ENCODE results near the gene BNIP3.

Gene BNIP3

DNA sequence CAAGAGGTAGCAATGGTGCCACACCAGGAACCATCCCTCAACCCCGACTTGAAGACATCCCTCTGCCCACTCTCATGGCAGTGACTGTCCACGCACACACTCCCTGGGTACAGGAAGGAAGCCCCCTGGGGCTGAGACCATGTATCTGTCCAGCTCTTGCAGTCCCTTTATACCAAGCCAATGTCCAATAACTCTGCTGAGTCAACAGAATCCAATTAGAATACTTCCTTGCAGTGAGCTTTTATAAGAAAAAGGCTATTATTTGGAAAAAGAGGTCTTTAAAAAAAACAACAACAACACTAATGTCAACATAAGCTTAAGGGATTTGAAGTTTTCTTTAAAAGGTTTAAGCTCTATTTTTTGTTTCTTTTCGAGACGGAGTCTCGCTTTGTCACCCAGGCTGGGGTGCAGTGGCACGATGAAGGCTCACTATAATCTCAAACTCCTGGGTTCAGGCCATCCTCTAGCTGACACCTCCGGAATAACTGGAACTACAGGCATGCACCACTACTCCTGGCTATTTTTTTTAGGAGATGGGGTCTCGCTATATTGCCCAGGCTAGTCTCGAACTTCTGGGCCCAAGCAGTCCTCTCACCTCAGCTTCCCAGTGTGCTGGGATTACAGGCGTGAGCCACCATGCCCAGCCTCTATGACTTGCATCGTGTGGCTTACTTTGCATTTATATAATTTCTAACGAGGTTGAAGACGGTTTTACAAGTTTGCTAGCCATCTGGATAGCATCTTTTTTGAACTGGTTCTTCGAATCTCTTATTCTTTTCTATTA is 7.5 kb downstream of the BNIP3 start:
- no peak for TF ChIP-seq POLR2AphosphoS5 (IDR thresholded peaks at IDR 0.05; ENCODE audit: low read depth)
- no peak for TF ChIP-seq SPI1 (IDR thresholded peaks at IDR 0.05; ENCODE audit: borderline replicate concordance, low read depth)
- TF ChIP-seq, protein P1, sequence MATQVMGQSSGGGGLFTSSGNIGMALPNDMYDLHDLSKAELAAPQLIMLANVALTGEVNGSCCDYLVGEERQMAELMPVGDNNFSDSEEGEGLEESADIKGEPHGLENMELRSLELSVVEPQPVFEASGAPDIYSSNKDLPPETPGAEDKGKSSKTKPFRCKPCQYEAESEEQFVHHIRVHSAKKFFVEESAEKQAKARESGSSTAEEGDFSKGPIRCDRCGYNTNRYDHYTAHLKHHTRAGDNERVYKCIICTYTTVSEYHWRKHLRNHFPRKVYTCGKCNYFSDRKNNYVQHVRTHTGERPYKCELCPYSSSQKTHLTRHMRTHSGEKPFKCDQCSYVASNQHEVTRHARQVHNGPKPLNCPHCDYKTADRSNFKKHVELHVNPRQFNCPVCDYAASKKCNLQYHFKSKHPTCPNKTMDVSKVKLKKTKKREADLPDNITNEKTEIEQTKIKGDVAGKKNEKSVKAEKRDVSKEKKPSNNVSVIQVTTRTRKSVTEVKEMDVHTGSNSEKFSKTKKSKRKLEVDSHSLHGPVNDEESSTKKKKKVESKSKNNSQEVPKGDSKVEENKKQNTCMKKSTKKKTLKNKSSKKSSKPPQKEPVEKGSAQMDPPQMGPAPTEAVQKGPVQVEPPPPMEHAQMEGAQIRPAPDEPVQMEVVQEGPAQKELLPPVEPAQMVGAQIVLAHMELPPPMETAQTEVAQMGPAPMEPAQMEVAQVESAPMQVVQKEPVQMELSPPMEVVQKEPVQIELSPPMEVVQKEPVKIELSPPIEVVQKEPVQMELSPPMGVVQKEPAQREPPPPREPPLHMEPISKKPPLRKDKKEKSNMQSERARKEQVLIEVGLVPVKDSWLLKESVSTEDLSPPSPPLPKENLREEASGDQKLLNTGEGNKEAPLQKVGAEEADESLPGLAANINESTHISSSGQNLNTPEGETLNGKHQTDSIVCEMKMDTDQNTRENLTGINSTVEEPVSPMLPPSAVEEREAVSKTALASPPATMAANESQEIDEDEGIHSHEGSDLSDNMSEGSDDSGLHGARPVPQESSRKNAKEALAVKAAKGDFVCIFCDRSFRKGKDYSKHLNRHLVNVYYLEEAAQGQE (IDR thresholded peaks at IDR 0.05; ENCODE audit: insufficient replicate concordance, low read depth), result no peak
- TF ChIP-seq GABPA (IDR thresholded peaks at IDR 0.05; ENCODE audit: low read depth), result no peak
- TF ChIP-seq, protein P2, sequence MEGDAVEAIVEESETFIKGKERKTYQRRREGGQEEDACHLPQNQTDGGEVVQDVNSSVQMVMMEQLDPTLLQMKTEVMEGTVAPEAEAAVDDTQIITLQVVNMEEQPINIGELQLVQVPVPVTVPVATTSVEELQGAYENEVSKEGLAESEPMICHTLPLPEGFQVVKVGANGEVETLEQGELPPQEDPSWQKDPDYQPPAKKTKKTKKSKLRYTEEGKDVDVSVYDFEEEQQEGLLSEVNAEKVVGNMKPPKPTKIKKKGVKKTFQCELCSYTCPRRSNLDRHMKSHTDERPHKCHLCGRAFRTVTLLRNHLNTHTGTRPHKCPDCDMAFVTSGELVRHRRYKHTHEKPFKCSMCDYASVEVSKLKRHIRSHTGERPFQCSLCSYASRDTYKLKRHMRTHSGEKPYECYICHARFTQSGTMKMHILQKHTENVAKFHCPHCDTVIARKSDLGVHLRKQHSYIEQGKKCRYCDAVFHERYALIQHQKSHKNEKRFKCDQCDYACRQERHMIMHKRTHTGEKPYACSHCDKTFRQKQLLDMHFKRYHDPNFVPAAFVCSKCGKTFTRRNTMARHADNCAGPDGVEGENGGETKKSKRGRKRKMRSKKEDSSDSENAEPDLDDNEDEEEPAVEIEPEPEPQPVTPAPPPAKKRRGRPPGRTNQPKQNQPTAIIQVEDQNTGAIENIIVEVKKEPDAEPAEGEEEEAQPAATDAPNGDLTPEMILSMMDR (IDR thresholded peaks at IDR 0.05; ENCODE audit: insufficient read depth, low read length), result no peak
- no peaks in the 10 kb centered on the region for H3K27me3 ChIP-seq (ENCODE audit: insufficient read depth, poor library complexity, severe bottlenecking)
- H3K27ac ChIP-seq (replicated peaks), result no peak overlapping the region

DNA sequence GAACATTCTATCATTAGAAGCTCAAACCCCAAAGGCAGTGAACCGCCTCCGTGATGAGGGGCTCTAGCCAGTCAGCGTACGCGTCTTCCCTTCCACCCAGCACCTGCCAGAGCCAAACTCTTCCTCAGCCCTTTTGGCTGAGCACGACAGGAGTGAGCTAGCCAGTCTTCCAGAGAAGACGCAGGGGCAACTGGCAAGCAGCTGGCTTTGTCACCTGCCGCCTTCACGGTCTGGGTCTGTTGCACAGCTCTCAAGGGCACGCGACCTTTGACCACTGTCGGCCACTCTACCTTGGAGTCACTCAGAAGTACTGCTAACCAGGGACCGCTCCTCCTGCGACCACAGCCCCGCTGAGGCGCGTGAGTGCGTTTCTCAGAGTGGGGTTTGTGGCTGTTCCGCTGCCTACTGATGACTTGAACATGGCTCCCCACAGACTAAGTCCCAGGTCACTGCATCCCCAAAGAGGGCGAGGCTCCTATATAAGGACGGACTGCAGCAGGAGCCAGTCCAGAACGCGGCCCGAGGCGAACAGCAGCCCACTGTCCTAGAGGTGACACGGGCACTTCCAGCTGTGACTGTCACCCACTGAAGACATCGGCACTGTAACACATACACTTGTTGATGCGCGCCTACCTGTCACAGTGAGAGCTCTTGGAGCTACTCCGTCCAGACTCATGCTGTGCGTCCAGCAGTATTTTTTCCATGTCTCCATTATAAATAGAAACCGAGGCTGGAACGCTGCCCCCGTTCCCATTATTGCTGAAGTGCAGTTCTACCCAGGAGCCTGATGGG is 8.4 kb downstream of the BNIP3 start:
- no peak for TF ChIP-seq POLR2AphosphoS5 (IDR thresholded peaks at IDR 0.05; ENCODE audit: low read depth)
- TF ChIP-seq SPI1 (IDR thresholded peaks at IDR 0.05; ENCODE audit: borderline replicate concordance, low read depth), result no peak
- TF ChIP-seq, protein P1 (IDR thresholded peaks at IDR 0.05; ENCODE audit: insufficient replicate concordance, low read depth), result no peak
- TF ChIP-seq, protein P2 (IDR thresholded peaks at IDR 0.05; ENCODE audit: insufficient read depth, low read length), result no peak
- no peak for TF ChIP-seq GABPA (IDR thresholded peaks at IDR 0.05; ENCODE audit: low read depth)
- DNase-seq (ENCODE audit: low read depth in 1 of 2, low spot score in 1 of 2), result no peak
- Histone ChIP-seq H3K27ac (replicated peaks) (no peak overlapping the region), H3K4me3 (replicated peaks; ENCODE audit: insufficient read depth, low read length) (no peak overlapping the region), H3K27me3 (ENCODE audit: insufficient read depth, poor library complexity, severe bottlenecking) (no peaks in the 10 kb centered on the region)

More for the DNA sequence above, 7.5 kb downstream of the BNIP3 start:
- no peak for DNase-seq (ENCODE audit: low read depth in 1 of 2, low spot score in 1 of 2)
- no peak overlapping the region for H3K4me3 ChIP-seq (replicated peaks; ENCODE audit: insufficient read depth, low read length)

DNA sequence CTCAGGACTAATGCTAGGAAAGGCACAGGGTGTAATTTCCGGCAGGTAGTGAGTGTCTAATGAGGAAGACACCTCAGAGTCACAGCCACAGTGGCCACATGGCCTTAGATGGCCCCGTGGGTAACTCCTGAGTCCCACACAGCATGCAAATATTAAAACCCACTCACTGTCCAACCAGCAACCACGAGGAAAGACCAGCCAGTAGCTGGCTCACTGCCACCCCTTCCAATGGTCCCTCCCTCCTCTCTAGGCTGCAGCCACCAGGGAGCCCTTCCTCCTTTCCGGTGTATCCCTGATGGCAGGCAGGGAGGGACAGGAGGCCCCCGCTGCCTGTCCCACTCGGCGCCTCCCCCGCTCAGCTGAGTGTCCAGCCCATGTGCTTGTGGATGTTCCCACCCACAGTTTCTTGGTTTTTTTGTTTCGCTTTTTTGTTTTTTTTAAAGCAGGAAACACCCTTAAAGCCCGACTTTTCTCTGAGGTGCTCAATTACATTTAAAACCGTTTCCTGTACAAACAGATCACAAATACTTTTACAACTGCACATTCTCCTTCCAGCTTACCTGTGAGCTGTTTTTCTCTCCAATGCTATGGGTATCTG is 9.2 kb downstream of the BNIP3 start:
- TF ChIP-seq POLR2AphosphoS5 (IDR thresholded peaks at IDR 0.05; ENCODE audit: low read depth), result no peak
- no peak for TF ChIP-seq GABPA (IDR thresholded peaks at IDR 0.05; ENCODE audit: low read depth)
- TF ChIP-seq SPI1 (IDR thresholded peaks at IDR 0.05; ENCODE audit: borderline replicate concordance, low read depth), result no peak
- TF ChIP-seq, protein P2 (IDR thresholded peaks at IDR 0.05; ENCODE audit: insufficient read depth, low read length), result no peak
- TF ChIP-seq, protein P1 (IDR thresholded peaks at IDR 0.05; ENCODE audit: insufficient replicate concordance, low read depth), result no peak
- Histone ChIP-seq H3K27me3 (ENCODE audit: insufficient read depth, poor library complexity, severe bottlenecking) (no peaks in the 10 kb centered on the region), H3K27ac (replicated peaks) (no peak overlapping the region), H3K4me3 (replicated peaks; ENCODE audit: insufficient read depth, low read length) (no peak overlapping the region)
- DNase-seq (ENCODE audit: low read depth in 1 of 2, low spot score in 1 of 2), result no peak
